ENCODE data around the gene MFN1.

MFN1 gene

DNA sequence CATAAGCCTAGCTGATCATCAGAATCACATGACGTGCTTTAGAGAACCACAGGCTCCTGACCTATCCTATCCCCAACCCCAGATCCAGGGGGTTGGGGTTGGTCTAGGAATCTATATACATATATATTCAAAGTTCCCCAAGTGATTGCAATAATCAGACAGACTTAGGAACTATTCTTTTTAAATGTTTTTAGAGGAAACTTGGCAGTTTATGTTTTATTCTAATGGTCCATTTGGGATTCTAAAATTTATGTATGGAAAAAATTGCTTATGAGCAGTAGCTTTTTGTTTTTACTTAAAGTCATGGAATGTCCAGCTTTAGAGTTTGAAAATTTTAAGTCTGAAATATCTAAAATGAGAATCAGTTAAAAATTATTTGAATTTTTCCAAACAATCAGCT is 22.1 kb downstream of the MFN1 start:
- Histone ChIP-seq H3K4me1 (ENCODE audit: control insufficient read depth, insufficient read depth, low read length) (no peaks in the 10 kb centered on the region), H3K36me3 (ENCODE audit: control insufficient read depth, insufficient read depth, low read length) (peaks cover 3% of the 10 kb centered on the region), H3K27me3 (ENCODE audit: control insufficient read depth, insufficient read depth, low read length) (no peaks in the 10 kb centered on the region), H3K9ac (ENCODE audit: low read length) (no peak overlapping the region), H3K27ac (ENCODE audit: low read depth, low read length) (no peak overlapping the region), H3K4me3 (ENCODE audit: low read length) (no peak overlapping the region)

- H3K4me3 ChIP-seq (ENCODE audit: low read length), result no peak overlapping the region
- peaks cover 4% of the 10 kb centered on the region for H3K36me3 ChIP-seq (ENCODE audit: control insufficient read depth, insufficient read depth, low read length)
- H3K4me1 ChIP-seq (ENCODE audit: control insufficient read depth, insufficient read depth, low read length), result no peaks in the 10 kb centered on the region
- H3K27ac ChIP-seq (ENCODE audit: low read depth, low read length), result no peak overlapping the region
- no peak overlapping the region for H3K9ac ChIP-seq (ENCODE audit: low read length)
- no peaks in the 10 kb centered on the region for H3K27me3 ChIP-seq (ENCODE audit: control insufficient read depth, insufficient read depth, low read length)
These were observed 26.4 kb downstream of the MFN1 start for GRCh38 chr3:179373938-179374337.

GRCh38 chr3:179375091-179375999 is 27.8 kb downstream of the MFN1 start:
- no peak overlapping the region for H3K4me3 ChIP-seq (ENCODE audit: low read length)
- H3K27me3 ChIP-seq (ENCODE audit: control insufficient read depth, insufficient read depth, low read length), result no peaks in the 10 kb centered on the region
- H3K27ac ChIP-seq (ENCODE audit: low read depth, low read length), result no peak overlapping the region
- peaks cover 9% of the 10 kb centered on the region for H3K36me3 ChIP-seq (ENCODE audit: control insufficient read depth, insufficient read depth, low read length)
- no peaks in the 10 kb centered on the region for H3K4me1 ChIP-seq (ENCODE audit: control insufficient read depth, insufficient read depth, low read length)
- H3K9ac ChIP-seq (ENCODE audit: low read length), result no peak overlapping the region

GRCh38 chr3:179376474-179376873 is 29.0 kb downstream of the MFN1 start:
- Histone ChIP-seq H3K4me1 (ENCODE audit: control insufficient read depth, insufficient read depth, low read length) (no peaks in the 10 kb centered on the region), H3K27ac (ENCODE audit: low read depth, low read length) (no peak overlapping the region), H3K9ac (ENCODE audit: low read length) (no peak overlapping the region), H3K27me3 (ENCODE audit: control insufficient read depth, insufficient read depth, low read length) (no peaks in the 10 kb centered on the region), H3K36me3 (ENCODE audit: control insufficient read depth, insufficient read depth, low read length) (peaks cover 7% of the 10 kb centered on the region), H3K4me3 (ENCODE audit: low read length) (no peak overlapping the region)

DNA sequence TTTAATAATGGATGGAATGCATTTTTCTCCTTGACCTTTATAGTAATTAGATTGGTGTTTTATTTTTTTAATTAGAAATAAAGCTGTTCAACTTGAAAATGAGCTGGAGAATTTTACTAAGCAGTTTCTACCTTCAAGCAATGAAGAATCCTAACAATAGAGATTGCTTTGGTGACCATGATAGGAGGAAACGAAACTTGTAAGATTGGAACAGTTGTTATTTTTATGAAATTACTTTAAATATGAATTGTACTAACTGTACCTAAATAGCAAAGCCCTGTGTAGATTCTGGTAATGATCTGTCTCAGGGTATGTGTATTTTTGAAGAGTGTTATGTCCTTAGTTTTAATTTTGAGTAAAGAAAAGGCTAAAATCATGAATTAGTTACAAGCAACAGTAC is 44.4 kb downstream of the MFN1 start:
- Histone ChIP-seq H3K27ac (ENCODE audit: low read depth, low read length) (no peak overlapping the region), H3K4me3 (ENCODE audit: low read length) (no peak overlapping the region), H3K27me3 (ENCODE audit: control insufficient read depth, insufficient read depth, low read length) (no peaks in the 10 kb centered on the region), H3K9ac (ENCODE audit: low read length) (no peak overlapping the region), H3K36me3 (ENCODE audit: control insufficient read depth, insufficient read depth, low read length) (peaks cover 8% of the 10 kb centered on the region), H3K4me1 (ENCODE audit: control insufficient read depth, insufficient read depth, low read length) (peaks cover 2% of the 10 kb centered on the region)

DNA sequence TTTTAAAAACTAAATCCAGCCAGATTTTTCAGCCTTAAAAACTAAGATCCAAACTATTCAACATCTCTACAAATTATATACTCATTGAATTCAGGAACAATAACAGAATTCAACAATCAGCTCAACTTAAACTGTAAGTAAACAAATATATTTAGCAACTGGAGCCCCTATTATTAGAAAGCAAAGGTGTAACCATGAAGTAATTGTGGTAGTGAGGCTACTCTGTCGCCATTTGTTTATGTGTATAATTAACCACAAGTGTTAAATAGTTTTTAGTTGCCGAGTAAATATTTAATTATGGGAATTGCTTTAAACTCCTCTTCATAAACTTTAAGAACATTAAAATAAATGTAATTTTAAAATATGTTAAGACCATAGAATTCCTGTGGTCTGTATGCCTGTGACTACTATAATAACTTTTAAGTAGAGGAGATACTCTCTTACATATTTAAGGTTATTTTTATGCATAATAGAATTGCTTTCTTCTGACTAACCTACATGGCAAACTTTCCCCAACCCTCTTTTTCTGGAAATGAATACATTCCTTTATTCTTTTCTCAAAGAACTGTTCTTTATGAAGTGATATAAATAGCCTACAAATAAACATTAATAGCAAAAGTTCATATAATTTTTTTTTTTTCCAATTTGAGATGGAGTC is 51.2 kb downstream of the MFN1 start:
- Histone ChIP-seq H3K4me1 (ENCODE audit: control insufficient read depth, insufficient read depth, low read length) (no peaks in the 10 kb centered on the region), H3K36me3 (ENCODE audit: control insufficient read depth, insufficient read depth, low read length) (no peaks in the 10 kb centered on the region), H3K27ac (ENCODE audit: low read depth, low read length) (no peak overlapping the region), H3K27me3 (ENCODE audit: control insufficient read depth, insufficient read depth, low read length) (no peaks in the 10 kb centered on the region), H3K4me3 (ENCODE audit: low read length) (no peak overlapping the region), H3K9ac (ENCODE audit: low read length) (no peak overlapping the region)

DNA sequence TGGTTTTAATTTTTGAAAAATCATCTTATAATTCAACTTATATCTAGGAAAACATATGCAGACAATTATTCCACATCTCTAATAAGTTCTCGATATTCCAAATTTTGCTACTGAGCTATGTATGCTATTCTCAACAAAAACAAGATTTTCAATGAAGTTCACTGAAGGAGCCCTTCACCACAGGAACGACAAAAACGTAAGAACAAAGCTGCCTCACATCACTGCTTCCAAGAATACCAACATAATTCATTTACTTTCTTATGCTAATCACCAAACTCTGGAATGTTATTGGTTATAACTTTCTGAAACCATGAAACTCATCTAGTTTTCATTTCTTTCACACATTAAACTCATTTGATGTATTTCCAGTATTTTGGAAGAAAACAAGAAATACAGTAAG is 54.1 kb downstream of the MFN1 start:
- Histone ChIP-seq H3K27ac (ENCODE audit: low read depth, low read length) (no peak overlapping the region), H3K4me3 (ENCODE audit: low read length) (no peak overlapping the region), H3K9ac (ENCODE audit: low read length) (no peak overlapping the region), H3K36me3 (ENCODE audit: control insufficient read depth, insufficient read depth, low read length) (no peaks in the 10 kb centered on the region), H3K27me3 (ENCODE audit: control insufficient read depth, insufficient read depth, low read length) (no peaks in the 10 kb centered on the region), H3K4me1 (ENCODE audit: control insufficient read depth, insufficient read depth, low read length) (no peaks in the 10 kb centered on the region)

DNA sequence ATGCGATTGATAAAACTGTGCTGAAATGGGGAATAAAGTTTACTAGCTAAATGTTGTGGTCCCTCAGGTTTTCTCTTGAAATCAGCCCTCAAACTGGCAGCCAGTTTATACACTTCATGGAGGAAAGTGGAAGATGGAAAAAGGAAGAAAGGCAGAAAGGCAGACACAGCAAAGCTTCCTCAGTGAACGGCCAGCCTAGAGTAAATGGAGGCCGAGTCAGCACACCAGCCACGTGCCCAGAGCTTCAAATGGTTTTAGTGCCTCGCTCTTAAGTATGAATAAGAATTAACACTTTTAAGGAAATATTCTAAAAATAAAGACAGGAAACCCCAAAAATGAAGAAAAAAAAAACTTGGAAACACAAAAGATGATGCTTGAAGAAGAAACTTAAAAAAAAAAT is 55.5 kb downstream of the MFN1 start:
- no peaks in the 10 kb centered on the region for H3K4me1 ChIP-seq (ENCODE audit: control insufficient read depth, insufficient read depth, low read length)
- H3K4me3 ChIP-seq (ENCODE audit: low read length), result no peak overlapping the region
- no peak overlapping the region for H3K27ac ChIP-seq (ENCODE audit: low read depth, low read length)
- H3K36me3 ChIP-seq (ENCODE audit: control insufficient read depth, insufficient read depth, low read length), result no peaks in the 10 kb centered on the region
- no peaks in the 10 kb centered on the region for H3K27me3 ChIP-seq (ENCODE audit: control insufficient read depth, insufficient read depth, low read length)
- no peak overlapping the region for H3K9ac ChIP-seq (ENCODE audit: low read length)

- no peaks in the 10 kb centered on the region for H3K4me1 ChIP-seq (ENCODE audit: control insufficient read depth, insufficient read depth, low read length)
- H3K4me3 ChIP-seq (ENCODE audit: low read length), result no peak overlapping the region
- H3K9ac ChIP-seq (ENCODE audit: low read length), result no peak overlapping the region
- H3K27ac ChIP-seq (ENCODE audit: low read depth, low read length), result no peak overlapping the region
- no peaks in the 10 kb centered on the region for H3K27me3 ChIP-seq (ENCODE audit: control insufficient read depth, insufficient read depth, low read length)
- no peaks in the 10 kb centered on the region for H3K36me3 ChIP-seq (ENCODE audit: control insufficient read depth, insufficient read depth, low read length)
These were observed 56.8 kb downstream of the MFN1 start for GRCh38 chr3:179404307-179404706.

- Histone ChIP-seq H3K27me3 (ENCODE audit: control insufficient read depth, insufficient read depth, low read length) (no peaks in the 10 kb centered on the region), H3K4me1 (ENCODE audit: control insufficient read depth, insufficient read depth, low read length) (no peaks in the 10 kb centered on the region), H3K27ac (ENCODE audit: low read depth, low read length) (no peak overlapping the region), H3K36me3 (ENCODE audit: control insufficient read depth, insufficient read depth, low read length) (no peaks in the 10 kb centered on the region), H3K9ac (ENCODE audit: low read length) (no peak overlapping the region), H3K4me3 (ENCODE audit: low read length) (no peak overlapping the region)
These were observed 62.8 kb downstream of the MFN1 start for GRCh38 chr3:179410331-179410730.

GRCh38 chr3:179410999-179411398 is 63.5 kb downstream of the MFN1 start:
- H3K27ac ChIP-seq (ENCODE audit: low read depth, low read length), result no peak overlapping the region
- no peak overlapping the region for H3K9ac ChIP-seq (ENCODE audit: low read length)
- H3K4me1 ChIP-seq (ENCODE audit: control insufficient read depth, insufficient read depth, low read length), result no peaks in the 10 kb centered on the region
- H3K27me3 ChIP-seq (ENCODE audit: control insufficient read depth, insufficient read depth, low read length), result no peaks in the 10 kb centered on the region
- no peaks in the 10 kb centered on the region for H3K36me3 ChIP-seq (ENCODE audit: control insufficient read depth, insufficient read depth, low read length)
- no peak overlapping the region for H3K4me3 ChIP-seq (ENCODE audit: low read length)

- Histone ChIP-seq H3K4me1 (ENCODE audit: control insufficient read depth, insufficient read depth, low read length) (no peaks in the 10 kb centered on the region), H3K4me3 (ENCODE audit: low read length) (no peak overlapping the region), H3K27ac (ENCODE audit: low read depth, low read length) (no peak overlapping the region), H3K27me3 (ENCODE audit: control insufficient read depth, insufficient read depth, low read length) (no peaks in the 10 kb centered on the region), H3K9ac (ENCODE audit: low read length) (no peak overlapping the region), H3K36me3 (ENCODE audit: control insufficient read depth, insufficient read depth, low read length) (peaks cover 2% of the 10 kb centered on the region)
These were observed 67.3 kb downstream of the MFN1 start for GRCh38 chr3:179414804-179415203.

DNA sequence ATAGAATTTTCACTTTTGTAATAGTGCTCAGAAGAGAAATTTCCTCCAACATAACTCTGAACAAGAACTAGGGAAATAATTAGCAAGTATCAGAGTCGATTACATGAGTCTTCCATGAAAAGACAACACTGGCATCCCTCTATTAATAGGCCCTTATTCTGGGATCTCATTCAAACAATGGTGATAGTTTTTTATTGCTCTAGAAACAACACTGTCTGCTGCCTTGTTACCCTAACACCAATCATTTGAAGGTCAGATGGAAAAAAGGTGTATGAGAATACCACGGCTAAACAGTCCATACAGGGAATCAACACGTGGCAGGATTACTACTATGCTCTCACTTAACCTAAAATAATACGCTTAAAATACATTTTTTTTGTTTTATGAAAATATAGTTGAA is 67.9 kb downstream of the MFN1 start:
- no peaks in the 10 kb centered on the region for H3K27me3 ChIP-seq (ENCODE audit: control insufficient read depth, insufficient read depth, low read length)
- H3K4me3 ChIP-seq (ENCODE audit: low read length), result no peak overlapping the region
- no peak overlapping the region for H3K27ac ChIP-seq (ENCODE audit: low read depth, low read length)
- H3K4me1 ChIP-seq (ENCODE audit: control insufficient read depth, insufficient read depth, low read length), result no peaks in the 10 kb centered on the region
- peaks cover 2% of the 10 kb centered on the region for H3K36me3 ChIP-seq (ENCODE audit: control insufficient read depth, insufficient read depth, low read length)
- no peak overlapping the region for H3K9ac ChIP-seq (ENCODE audit: low read length)
